LHCN-M2 (cell line): Measurements from ENCODE around the gene SCAMP4. TPM values are rescaled to one million over a fixed set of nuclear protein-coding genes. Genes with fewer than 3 reads are reported as not detected.
A peak's percentile ranks its signal among the peaks of the same experiment; 100 is the strongest.

Experiments used
- DNase-seq: peaks from one replicate; pipeline ENCODE4 v3.0.0-alpha.2; 2012; ENCODE audit warnings: low read depth
- total RNA-seq: library from RNA; depleted of rRNA; stranded (reverse); fragments of >200 nt; gene quantifications from 2 replicates; pipeline ENCODE4 v1.2.3, GENCODE V29; 2014

The SCAMP4 gene
- total RNA-seq, 1 experiment from 2014 or later: 105 TPM

GRCh38 chr19:1956122-1956494, 50.9 kb downstream of the SCAMP4 start:
- DNase-seq: no peak

DNA sequence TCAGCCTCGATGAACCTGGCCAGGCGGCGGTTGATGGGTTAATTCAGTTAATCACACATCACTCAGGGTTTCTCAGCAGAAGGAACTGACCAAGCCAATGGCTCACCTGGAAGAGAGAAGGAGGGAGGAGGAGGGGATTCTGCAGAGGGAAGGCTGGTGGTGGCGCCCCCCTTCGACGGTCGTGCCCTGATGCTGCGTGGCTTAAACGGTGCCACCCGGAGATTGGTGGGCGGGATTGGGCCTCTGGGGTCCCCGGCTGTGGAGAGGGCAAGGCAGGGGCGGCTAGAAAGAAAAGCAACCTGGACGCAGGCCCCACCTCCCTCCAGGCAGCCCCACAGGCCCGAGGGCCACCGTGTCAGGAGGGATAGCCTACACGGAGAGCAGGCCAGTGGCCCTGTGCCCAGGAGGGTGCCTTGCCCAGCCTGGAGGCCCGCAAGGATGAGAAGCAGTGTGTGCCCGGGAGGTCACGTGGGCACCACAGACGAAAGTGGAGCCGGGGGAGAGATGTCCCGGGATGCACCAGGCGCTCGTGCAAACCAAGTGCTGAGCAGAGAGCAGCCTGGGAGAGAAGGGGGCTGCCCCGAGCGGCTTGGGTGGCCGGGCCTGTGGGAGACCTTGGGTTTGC, 51.8 kb downstream of the SCAMP4 start:
- no peak for DNase-seq

DNA sequence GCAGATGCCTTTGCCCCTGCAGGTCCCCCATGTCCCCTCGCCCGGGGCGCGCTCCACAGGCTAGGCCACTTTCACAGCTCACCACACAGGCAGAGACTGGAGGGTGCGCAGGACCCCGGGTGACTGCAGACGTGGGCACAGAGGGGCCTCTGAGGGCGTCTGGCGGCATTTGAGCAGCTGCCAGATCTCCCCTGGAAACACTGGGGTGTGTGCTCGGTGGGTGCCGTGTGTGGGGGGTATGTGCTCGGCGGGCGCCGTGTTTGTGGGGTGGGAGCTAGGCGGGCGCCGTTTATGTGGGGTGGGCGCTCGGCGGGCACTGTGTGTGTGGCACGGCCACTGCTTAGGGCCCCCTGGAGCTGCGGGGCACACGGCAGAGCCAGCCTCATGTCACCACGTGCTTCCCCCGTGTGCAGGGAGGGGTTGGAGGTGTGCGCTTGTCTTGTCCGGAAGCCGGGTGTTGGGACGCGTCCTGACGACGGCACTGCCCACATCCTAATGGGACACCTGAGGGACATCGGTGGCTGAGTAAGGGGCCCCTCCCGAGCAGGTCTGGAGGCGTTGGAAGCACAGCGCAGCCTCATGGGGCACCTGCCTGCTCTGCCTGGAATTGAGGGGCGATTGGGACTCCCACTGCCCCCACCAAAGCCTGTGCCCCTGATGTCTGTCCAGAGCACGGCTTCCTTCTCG, 52.5 kb downstream of the SCAMP4 start:
- DNase-seq: no peak

DNA sequence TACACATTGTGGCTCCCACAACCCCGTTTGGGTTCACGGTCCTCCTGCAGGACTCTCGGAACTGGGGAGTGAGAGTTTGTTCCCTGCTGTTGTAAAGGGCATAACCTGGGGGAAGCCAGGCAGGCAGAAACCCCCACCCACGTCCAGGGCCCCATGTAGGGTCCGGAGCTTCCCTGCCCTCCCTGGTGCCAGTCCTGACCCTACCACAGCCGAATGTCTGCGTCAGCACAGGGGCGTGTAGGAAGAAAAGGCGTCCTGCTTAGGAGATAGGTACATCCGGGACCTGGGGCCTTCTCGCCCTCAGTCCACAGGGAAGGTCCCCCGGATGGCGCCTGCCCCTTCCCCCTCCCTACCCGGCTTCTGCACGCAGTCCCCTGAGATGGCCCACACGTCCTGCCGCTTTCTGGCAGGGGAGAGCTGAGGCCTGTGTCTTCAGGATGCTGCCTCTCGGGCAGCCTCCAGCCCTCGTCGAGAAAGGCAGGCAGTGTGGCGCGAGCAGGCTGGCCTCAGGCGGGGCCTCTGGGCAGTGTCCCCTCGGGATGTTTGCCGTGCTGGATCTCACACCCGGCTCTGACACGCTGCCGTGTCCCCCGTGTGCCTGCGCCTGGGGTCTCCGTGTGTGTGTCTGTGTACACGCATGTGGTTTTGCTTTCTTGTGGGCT, 54.9 kb downstream of the SCAMP4 start:
- no peak for DNase-seq

DNA sequence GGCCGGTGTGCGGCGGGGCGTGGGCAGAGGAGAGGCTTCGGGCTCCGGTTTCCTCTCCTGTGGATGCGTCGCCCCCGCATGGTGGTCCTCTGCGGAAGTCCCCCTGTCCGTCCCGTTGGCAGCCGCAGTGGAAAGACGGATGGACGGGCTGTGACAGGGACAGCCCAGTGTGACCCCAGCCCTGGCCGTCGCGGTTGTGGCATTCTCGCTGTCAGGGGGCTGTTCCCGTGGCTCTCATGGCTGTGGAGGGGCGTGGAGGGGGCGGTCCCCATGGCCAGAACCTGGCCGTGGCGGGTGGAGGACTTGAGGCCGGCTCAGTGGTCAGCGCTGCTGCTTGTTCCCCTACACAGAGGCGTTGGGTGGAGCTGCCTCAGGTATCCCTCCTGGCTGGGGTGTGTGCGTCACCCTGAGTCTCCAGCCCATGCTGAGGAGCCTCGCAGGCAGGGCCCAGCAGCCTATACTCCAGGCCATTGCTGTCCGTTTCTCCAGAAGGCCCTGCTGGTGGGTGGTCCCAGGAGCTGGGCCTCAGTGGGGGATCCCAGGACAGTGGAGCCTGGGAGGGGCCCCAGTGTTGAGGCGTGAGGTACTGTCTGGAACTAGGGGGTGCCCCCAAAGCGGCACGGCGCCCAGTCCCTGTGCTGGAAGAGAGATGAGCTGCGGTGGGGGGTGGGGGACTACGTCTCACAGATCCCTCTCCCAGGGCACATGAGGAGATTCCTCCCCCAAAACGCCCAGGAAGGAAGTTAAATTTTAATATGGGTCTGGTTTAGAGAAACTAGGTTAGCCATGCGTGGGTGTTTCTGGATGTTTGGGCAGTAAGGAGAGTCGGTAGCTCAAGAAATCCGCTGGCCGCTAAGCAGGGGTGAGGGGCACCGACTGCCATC, 56.0 kb downstream of the SCAMP4 start:
- DNase-seq: no peak

DNA sequence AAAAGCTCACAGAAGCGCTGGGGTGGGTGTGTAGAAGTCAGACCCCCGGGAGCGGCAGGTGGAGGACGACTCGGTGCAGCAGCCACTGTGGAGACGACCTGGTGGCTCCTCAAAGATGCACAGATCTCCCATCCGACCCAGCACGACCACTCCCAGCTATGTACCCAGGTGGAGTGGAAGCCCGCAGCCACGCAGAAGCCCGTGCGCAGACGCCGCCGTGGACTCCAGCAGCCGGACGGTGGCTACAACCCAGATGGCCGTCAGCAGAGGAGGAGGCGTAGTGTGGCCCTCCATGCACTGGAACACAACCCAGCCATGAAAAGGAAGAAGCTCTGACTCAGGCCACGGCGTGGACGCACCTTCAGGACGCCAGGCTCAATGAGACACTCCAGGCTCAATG, 57.5 kb downstream of the SCAMP4 start:
- DNase-seq: no peak

GRCh38 chr19:1967087-1967608, 61.9 kb downstream of the SCAMP4 start:
- no peak for DNase-seq

- no peak for DNase-seq
These were observed 63.3 kb downstream of the SCAMP4 start for GRCh38 chr19:1968279-1969175.

- DNase-seq: no peak
These were observed 64.2 kb downstream of the SCAMP4 start for GRCh38 chr19:1969176-1970002.

DNA sequence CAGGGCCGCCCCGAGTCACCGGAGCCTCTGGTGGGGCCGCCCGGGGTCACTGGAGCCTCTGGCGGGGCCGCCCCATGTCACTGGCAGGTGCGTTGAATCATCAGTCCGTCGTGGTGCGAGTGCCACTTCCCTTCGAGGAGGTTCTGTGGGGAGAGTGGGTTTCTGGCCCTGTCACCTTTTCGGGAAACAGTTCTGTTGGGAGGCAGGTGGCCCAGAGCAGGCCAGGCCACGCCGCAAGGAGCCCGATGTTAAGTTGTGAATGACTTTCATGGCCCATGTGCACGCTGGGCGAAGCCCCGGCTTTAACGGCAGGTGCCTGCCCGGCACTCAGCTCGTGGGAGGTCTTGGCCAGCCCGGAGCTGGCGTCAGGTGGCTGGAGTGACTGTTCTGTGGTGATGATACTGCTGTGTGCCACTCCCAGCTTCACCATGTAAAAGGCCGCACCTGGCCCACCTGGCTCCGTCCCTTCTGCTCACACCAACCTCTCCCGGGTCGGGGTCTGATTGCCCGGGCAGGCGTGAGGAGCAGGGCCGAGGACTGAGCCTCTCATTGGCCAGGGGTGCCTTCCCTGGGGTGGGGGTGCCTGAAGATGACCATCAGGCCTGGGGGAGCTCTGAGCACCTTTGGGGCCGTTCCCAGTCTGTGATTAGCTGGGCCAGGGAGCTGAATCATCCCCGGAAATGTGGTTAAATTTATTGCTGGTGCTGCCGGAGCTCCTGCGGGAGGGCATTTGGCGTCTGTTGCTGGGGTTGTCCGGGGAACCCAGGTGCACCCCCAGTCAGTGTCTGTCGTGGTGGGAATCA, 65.0 kb downstream of the SCAMP4 start:
- DNase-seq: peak; percentile 46

DNA sequence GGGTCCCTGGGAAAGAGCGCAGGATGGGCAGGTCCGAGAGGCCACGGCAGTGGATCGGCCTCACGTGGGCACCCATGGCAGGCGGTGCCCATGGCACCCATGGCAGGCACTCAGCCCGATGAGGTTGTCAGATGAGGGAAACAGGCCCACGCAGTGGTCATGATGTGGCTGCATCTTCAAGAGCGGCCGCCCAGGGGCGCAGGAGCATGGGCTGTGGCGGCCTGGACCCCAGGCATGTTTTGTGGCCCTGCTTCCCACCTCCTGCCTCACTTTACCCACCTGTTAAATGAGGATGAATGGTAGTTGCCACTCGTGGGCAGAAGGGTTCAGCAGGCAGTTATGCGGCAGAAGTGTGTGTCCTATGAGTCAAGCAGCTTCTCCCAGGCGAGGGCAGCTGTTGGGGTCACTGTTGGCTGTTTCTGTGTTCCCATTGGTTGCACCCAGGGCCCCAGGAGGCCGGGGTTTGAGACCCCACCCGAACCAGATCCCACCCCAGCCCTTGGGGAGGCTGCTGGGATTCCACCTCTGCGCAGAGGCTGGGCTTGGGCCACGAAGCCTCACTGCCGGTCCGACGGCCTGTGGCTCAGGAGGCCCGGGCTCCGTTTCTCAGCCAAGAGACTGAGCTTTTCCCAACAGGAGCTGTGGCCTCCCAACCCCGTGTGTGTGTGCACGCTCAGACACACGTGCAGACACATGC, 65.8 kb downstream of the SCAMP4 start:
- DNase-seq: peak; percentile 55

DNA sequence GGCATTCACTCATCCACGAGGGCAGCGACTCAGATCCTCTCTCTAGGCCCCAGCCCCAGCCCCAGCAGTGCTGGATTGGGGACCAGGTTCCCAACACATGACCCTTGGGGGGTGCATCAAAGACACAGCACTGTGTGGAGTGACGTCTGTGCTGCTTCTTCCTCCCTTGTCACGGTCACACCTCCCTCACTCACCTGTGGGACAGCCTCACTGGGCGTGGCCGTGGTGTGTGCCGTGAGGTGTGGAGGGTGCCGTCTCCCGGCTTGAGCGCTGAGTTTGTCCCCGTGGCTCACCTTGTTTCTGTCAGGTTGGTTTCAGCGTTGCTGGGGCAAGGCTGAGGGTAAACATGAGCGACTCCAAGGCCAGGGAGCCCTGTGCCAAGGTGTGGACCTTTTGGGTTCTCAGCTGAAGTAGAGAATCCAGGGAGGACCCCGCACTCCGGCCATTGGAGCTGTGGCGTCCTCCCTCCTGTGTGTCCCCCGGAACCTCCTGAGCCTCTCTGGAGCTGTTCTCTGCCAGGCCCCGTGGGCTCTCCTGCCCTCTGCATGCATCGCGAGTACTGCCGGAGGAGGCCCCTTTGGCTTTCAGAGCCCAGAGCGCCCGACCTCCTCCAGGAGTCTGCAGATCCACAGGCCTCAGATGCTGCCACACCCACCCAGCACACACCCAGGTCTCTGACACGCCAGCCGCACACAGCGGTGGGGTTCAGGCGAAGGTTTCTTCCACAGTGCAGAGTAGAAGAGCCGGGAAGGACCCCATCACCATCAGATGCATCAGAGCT, 69.4 kb downstream of the SCAMP4 start:
- DNase-seq: no peak

DNA sequence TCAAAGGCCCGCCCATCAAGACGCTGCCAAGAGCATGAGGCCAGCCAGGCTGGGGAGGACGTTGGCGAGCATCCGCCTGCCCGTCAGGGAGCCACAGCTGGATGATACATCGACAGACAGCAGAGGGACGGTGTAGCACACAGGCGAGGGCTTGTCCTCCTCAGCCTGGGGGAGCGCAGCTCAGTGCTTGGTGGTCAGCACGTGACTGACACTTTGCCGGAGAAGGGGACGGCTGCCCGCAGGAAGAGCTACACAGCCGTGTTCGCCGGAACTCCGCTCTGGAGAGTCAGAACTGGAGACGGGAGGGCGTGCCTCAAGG, 69.9 kb downstream of the SCAMP4 start:
- no peak for DNase-seq
